Transverse colon (tissue), 4 donors: ENCODE data around the gene ALPK1. TPM values are rescaled to one million over a fixed set of nuclear protein-coding genes. Genes with fewer than 3 reads are reported as not detected.

ENCODE experiments used
- DNase-seq: peaks from one replicate; pipeline ENCODE4 v3.0.0-alpha.2; 2019
- H3K27ac ChIP-seq, 4 donors: fragments of 200-600 bp; sonication (generic); 2 replicates each; pipeline ENCODE4 v1.5.1; 2016 to 2018; ENCODE audit warnings: inconsistent platforms in 4 of 4
- H3K27me3 ChIP-seq: fragments of 200-600 bp; sonication (generic); 2 replicates; pipeline ENCODE4 v1.5.1; 2017; ENCODE audit warnings: inconsistent platforms
- H3K36me3 ChIP-seq, 4 donors: fragments of 200-600 bp; sonication (generic); 2 replicates each; pipeline ENCODE4 v1.5.1; 2017 to 2019; ENCODE audit warnings: inconsistent platforms in 4 of 4
- H3K4me1 ChIP-seq, 4 donors: fragments of 200-600 bp; sonication (generic); 2 replicates each; pipeline ENCODE4 v1.5.1; 2017 to 2020; ENCODE audit warnings: inconsistent platforms in 4 of 4
- H3K4me3 ChIP-seq, 4 donors: fragments of 200-600 bp; sonication (generic); 1 replicate in 1 of 4; 2 replicates in 3 of 4; pipeline versions ENCODE4 v1.5.1 to v1.6.1; 2017 to 2019; ENCODE audit warnings: inconsistent platforms in 4 of 4
- H3K9me3 ChIP-seq, 2 donors: fragments of 200-600 bp; sonication (generic); 2 replicates each; pipeline ENCODE4 v1.5.1; 2017 to 2019; ENCODE audit warnings: inconsistent platforms in 2 of 2
- EP300 ChIP-seq: sonication (generic); formaldehyde crosslinking; IDR thresholded peaks from one replicate; pipeline ENCODE4 v1.6.1; 2017; ENCODE audit warnings: antibody characterized with exemption, low read depth
- POLR2A ChIP-seq: fragments of 450-650 bp; IDR thresholded peaks from one replicate; pipeline ENCODE4 v1.6.1; 2016; ENCODE audit warnings: antibody characterized with exemption, mild to moderate bottlenecking, moderate library complexity
- POLR2AphosphoS5 ChIP-seq, 3 donors: sonication (generic); formaldehyde crosslinking; IDR thresholded peaks; one replicate each; pipeline ENCODE4 v1.6.1; 2016; ENCODE audit warnings: antibody characterized with exemption in 3 of 3
- WGBS, 2 donors: methylation state at CpG; one replicate each; pipeline ENCODE4 v1.1.5; 2018; ENCODE audit warnings: low coverage in 1 of 2; 5-methylcytosine and 5-hydroxymethylcytosine counted together
- in situ Hi-C, 4 donors: fragments of 200-750 bp; cut with MboI; loops; one replicate each; pipeline versions ENCODE4 v1.15.0 to v1.15.1; 2017; ENCODE audit warnings: low sequenced_read_pairs in 3 of 4, low pct_ligation_motif_present in 1 of 4, low pct_unique_long_range_greater_than_20kb in 1 of 4
- intact Hi-C: fragments of 100-400 bp; cut with DNase I; formaldehyde crosslinking; loops from one replicate; pipeline ENCODE4 v1.15.1; 2023; ENCODE audit warnings: low total_unique reads
- total RNA-seq, 4 donors: library from RNA; depleted of rRNA; stranded (reverse); fragments of >200 nt; gene quantifications; one replicate each; pipeline ENCODE4 v1.1.0, GENCODE V29; 2016
- TF ChIP-seq, protein P1 (sequence below), 5 experiments: fragments of 200-600 bp in 3 of 5; fragments of 450-650 bp in 2 of 5; sonication (generic) in 3 of 5; IDR thresholded peaks; 1 replicate in 2 of 5; 2 replicates in 3 of 5; pipeline ENCODE4 v1.5.1; 2016 to 2017; ENCODE audit warnings: antibody characterized with exemption in 5 of 5, inconsistent platforms in 3 of 5, mild to moderate bottlenecking in 2 of 5, moderate library complexity in 1 of 5

ALPK1 gene
- total RNA-seq, 4 donors from 2014 or later, result 15.5 to 45.1 (median 27.4) TPM

DNA sequence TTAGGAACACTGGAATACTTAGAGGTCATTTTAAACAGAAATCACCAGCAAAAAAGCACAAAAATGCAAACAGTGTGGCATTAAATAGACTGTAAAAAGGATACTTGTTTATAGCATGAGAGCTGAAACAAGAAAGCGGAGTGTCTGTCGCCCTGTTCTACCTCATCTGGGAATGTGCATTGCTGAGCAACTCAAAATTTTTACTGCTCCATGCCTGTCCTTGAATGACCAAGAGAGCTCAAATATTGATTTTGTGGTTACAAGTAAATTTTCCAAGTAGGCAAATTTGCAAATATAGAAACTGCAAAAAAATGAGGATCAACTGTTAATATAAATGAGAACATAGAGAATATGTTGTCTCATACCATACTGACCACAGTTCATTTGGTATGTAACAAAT is 40.1 kb upstream of the ALPK1 start:
- Histone ChIP-seq H3K4me1 (no peaks in the 10 kb centered on the region), H3K27ac (no peak overlapping the region), H3K27me3 (no peaks in the 10 kb centered on the region), H3K36me3 (peaks cover 0 to 19% (median 5%) of the 10 kb centered on the region in 4 donors), H3K4me3 (no peak overlapping the region), H3K9me3 (no peaks in the 10 kb centered on the region)
- no peak for TF ChIP-seq EP300
- TF ChIP-seq, protein P1, sequence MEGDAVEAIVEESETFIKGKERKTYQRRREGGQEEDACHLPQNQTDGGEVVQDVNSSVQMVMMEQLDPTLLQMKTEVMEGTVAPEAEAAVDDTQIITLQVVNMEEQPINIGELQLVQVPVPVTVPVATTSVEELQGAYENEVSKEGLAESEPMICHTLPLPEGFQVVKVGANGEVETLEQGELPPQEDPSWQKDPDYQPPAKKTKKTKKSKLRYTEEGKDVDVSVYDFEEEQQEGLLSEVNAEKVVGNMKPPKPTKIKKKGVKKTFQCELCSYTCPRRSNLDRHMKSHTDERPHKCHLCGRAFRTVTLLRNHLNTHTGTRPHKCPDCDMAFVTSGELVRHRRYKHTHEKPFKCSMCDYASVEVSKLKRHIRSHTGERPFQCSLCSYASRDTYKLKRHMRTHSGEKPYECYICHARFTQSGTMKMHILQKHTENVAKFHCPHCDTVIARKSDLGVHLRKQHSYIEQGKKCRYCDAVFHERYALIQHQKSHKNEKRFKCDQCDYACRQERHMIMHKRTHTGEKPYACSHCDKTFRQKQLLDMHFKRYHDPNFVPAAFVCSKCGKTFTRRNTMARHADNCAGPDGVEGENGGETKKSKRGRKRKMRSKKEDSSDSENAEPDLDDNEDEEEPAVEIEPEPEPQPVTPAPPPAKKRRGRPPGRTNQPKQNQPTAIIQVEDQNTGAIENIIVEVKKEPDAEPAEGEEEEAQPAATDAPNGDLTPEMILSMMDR (IDR thresholded peaks at IDR 0.05), result no peak
- TF ChIP-seq POLR2A, result no peak
- no peak for TF ChIP-seq POLR2AphosphoS5 (IDR thresholded peaks at IDR 0.05)
- WGBS, 2 donors, result 91 to 100% methylated on average over 2 of the region's 2 CpGs
- intact Hi-C loops (no loop called here), in situ Hi-C loops (no loop called here)
- no peak for DNase-seq

DNA sequence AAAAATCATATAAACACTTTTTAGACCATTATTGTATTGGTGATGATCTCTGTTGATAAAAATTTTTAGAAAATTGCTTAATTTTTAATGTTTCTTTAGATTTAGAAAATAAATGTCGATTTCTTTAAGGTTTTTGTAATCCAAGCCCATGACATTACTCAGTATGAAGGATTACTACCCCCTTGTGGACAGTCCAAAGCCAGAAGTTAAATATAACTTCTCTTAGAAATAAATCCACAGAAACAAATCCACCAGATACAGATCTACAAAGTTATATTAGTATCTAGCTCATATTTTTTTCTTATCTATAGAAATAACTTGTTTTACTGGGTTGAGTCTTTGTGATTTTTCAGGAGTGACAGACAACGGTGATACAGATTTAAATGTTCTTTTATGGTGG is 30.3 kb upstream of the ALPK1 start:
- H3K27ac ChIP-seq, result no peak overlapping the region
- H3K4me3 ChIP-seq, result no peak overlapping the region
- no peaks in the 10 kb centered on the region for H3K9me3 ChIP-seq
- intact Hi-C loops (no loop called here), in situ Hi-C loops (no loop called here)
- TF ChIP-seq, protein P1 (IDR thresholded peaks at IDR 0.05), result peak in 4 of 5 experiments; percentile 26 to 38 (median 33)
- TF ChIP-seq EP300, result no peak
- H3K4me1 ChIP-seq, result no peaks in the 10 kb centered on the region
- WGBS, 2 donors, result 69% methylated on average over 2 of the region's 2 CpGs
- no peaks in the 10 kb centered on the region for H3K27me3 ChIP-seq
- no peak for DNase-seq
- peaks cover 0 to 22% (median 1%) of the 10 kb centered on the region in 4 donors for H3K36me3 ChIP-seq

DNA sequence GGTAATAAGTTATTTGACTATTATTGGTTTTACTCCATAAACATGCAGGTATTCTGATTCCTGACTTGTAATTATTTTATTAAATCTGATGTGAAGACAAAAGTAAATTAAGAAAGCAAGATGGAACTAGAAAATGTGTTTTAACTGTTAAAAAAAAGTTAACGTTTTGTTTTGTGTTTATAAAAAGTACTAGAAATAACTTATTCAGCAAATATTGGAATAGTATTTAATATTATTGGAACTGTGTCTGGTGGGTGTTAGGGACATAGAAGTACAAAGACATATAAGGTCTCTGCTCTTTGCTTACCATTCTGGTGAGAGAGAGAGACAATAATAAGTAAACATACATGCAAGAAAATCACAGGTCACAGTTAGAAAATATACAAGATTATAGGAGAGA is 27.1 kb upstream of the ALPK1 start:
- H3K9me3 ChIP-seq, result no peaks in the 10 kb centered on the region
- no peak for DNase-seq
- peaks cover 0 to 7% (median 0%) of the 10 kb centered on the region in 4 donors for H3K36me3 ChIP-seq
- H3K4me3 ChIP-seq, result no peak overlapping the region
- no peaks in the 10 kb centered on the region for H3K27me3 ChIP-seq
- H3K27ac ChIP-seq, result no peak overlapping the region
- H3K4me1 ChIP-seq, result no peaks in the 10 kb centered on the region
- intact Hi-C loops (no loop called here), in situ Hi-C loops (no loop called here)
- no peak for TF ChIP-seq EP300
- TF ChIP-seq, protein P1 (IDR thresholded peaks at IDR 0.05), result no peak
- TF ChIP-seq POLR2A, result no peak
- no peak for TF ChIP-seq POLR2AphosphoS5 (IDR thresholded peaks at IDR 0.05)
- WGBS, 2 donors, result 82 to 90% methylated on average over 1 of the region's 1 CpG

DNA sequence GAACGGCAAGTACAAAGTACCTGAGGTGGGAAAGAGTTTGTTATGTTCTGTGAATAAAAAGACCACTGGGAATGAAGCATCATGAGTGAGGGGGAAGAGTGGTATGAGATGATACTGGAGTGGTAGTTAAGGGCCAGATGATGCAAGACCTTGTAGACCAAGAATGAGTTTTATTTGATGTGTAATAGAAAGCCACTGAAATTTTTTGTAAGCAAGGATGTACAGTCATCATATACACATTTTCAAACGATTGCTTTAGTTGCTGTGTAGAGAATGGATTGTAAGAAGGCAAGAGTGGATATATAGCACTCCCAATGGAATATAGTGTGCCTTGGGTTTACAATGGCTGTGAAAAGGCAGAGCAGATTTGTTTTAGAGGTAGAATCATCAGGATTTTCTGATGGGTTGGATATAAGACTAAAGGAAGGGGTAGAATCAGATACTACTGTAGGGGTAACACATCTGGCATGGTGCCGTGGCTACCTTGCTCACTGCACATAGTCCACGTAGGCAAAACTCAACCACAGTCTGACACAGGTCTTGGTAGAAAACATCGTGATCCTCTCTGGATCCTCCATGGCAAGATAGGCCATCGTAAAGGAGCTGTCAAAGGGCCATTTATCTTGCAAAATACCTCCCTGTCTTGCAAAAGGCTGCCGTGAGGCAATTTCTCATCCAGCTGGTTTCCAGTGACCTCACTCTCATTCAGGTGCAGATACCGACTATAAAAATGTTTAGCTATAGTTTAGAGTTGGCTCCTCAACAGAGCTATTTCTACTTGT is 26.3 kb upstream of the ALPK1 start:
- no peak for TF ChIP-seq EP300
- no peak for TF ChIP-seq POLR2AphosphoS5 (IDR thresholded peaks at IDR 0.05)
- TF ChIP-seq POLR2A, result no peak
- TF ChIP-seq, protein P1 (IDR thresholded peaks at IDR 0.05), result no peak
- peaks cover 0 to 5% (median 0%) of the 10 kb centered on the region in 4 donors for H3K36me3 ChIP-seq
- H3K4me3 ChIP-seq, result no peak overlapping the region
- DNase-seq, result no peak
- intact Hi-C loops (no loop called here), in situ Hi-C loops (no loop called here)
- H3K9me3 ChIP-seq, result no peaks in the 10 kb centered on the region
- WGBS, 2 donors, result 84 to 86% methylated on average over 7 to 8 of the region's 8 CpGs
- no peak overlapping the region for H3K27ac ChIP-seq
- no peaks in the 10 kb centered on the region for H3K4me1 ChIP-seq
- H3K27me3 ChIP-seq, result no peaks in the 10 kb centered on the region
